IPS DF 6.9 (cell line): Measurements from ENCODE around the gene GPR107.
A peak's percentile ranks its signal among the peaks of the same experiment; 100 is the strongest.

Experiments used
- DNase-seq: peaks from one replicate; pipeline ENCODE4 v3.0.0-alpha.2; 2013; ENCODE audit warnings: low read depth, low spot score
- H3K27ac ChIP-seq: one replicate; pipeline ENCODE4 v1.5.1; 2013; ENCODE audit warnings: low read length, control low read depth
- H3K27me3 ChIP-seq: 2 replicates; pipeline ENCODE4 v1.6.1; 2013; ENCODE audit warnings: mild to moderate bottlenecking, low read length; ENCODE audit not compliant: control insufficient read depth, insufficient read depth
- H3K36me3 ChIP-seq: 2 replicates; pipeline ENCODE4 v1.6.1; 2013; ENCODE audit warnings: low read length; ENCODE audit not compliant: control insufficient read depth, insufficient read depth
- H3K4me1 ChIP-seq: 2 replicates; pipeline ENCODE4 v1.6.1; 2013; ENCODE audit warnings: low read length; ENCODE audit not compliant: control insufficient read depth, insufficient read depth
- H3K4me3 ChIP-seq: 2 replicates; pipeline ENCODE4 v1.5.1; 2013; ENCODE audit warnings: mild to moderate bottlenecking, low read length
- H3K9me3 ChIP-seq: 2 replicates; pipeline ENCODE4 v1.6.1; 2013; ENCODE audit warnings: low read length, inconsistent platforms; ENCODE audit not compliant: control insufficient read depth, insufficient read depth
- WGBS: extraction: QIAGEN DNeasy Blood & Tissue Kit; methylation state at CpG from one replicate; pipeline ENCODE4 v1.1.7; 2013; ENCODE audit warnings: mixed read lengths, missing lambda C conversion rate; ENCODE audit not compliant: insufficient read length, insufficient coverage; 5-methylcytosine and 5-hydroxymethylcytosine counted together

Gene GPR107

DNA sequence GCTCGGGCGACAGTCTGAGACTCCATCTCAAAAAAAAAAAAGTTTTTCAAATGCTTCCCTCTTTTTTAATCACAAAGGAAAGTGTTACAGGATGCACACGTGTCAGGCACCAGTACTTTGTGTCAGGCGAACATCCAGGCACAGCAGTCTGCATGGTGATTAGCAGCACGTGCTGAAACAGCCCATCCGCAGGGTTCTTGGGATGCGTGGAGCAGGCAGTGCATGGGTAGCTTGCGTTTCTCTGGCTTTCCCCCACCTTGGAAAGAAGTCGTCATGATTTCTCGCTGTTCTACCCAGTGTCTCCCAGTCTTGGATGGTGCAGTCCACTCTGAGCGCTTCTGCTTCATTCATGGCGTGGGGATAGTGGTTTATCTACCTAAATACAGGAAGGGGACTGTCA is 35.4 kb downstream of the GPR107 start:
- Histone ChIP-seq H3K4me1 (no peaks in the 10 kb centered on the region), H3K27me3 (no peaks in the 10 kb centered on the region), H3K36me3 (peaks cover 3% of the 10 kb centered on the region; the same call in 1 of the 2 replicates), H3K4me3 (no peak overlapping the region), H3K27ac (no peak overlapping the region), H3K9me3 (no peaks in the 10 kb centered on the region)
- no CpG with 5 or more reads among the region's 12 CpGs for WGBS
- no peak for DNase-seq

GRCh38 chr9:130090915-130091314 is 37.2 kb downstream of the GPR107 start:
- Histone ChIP-seq H3K27ac (no peak overlapping the region), H3K4me3 (no peak overlapping the region), H3K9me3 (no peaks in the 10 kb centered on the region), H3K36me3 (peaks cover 3% of the 10 kb centered on the region; the same call in 1 of the 2 replicates), H3K4me1 (no peaks in the 10 kb centered on the region), H3K27me3 (no peaks in the 10 kb centered on the region)
- no peak for DNase-seq
- WGBS = no CpG with 5 or more reads among the region's 3 CpGs

GRCh38 chr9:130092910-130093309 is 39.2 kb downstream of the GPR107 start:
- Histone ChIP-seq H3K4me1 (no peaks in the 10 kb centered on the region), H3K27me3 (no peaks in the 10 kb centered on the region), H3K27ac (no peak overlapping the region), H3K9me3 (no peaks in the 10 kb centered on the region), H3K4me3 (no peak overlapping the region), H3K36me3 (peaks cover 3% of the 10 kb centered on the region; the same call in 1 of the 2 replicates)
- no peak for DNase-seq
- no CpG with 5 or more reads among the region's 4 CpGs for WGBS

DNA sequence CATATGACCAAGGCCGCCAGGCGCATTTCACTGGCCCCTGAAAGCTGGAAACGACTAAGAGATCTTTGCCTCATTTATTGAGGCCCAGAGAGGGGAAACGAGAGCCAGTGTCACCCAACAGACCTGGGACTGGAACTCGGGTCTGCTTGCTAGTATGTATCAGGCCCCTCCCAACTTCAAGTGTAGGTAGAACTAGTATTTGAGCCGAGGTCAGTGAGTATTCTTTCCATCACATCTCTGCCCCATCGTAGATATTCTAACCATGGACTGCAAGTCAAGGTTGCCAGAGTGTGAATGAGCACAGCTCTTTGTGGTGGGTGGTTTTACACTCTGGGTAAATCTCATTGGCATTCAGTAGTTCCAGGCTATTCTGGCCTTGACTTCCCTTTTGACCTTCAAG is 42.2 kb downstream of the GPR107 start:
- no CpG with 5 or more reads among the region's 7 CpGs for WGBS
- Histone ChIP-seq H3K36me3 (peaks cover 5% of the 10 kb centered on the region; the same call in 1 of the 2 replicates), H3K27me3 (no peaks in the 10 kb centered on the region), H3K9me3 (no peaks in the 10 kb centered on the region), H3K27ac (no peak overlapping the region), H3K4me3 (no peak overlapping the region), H3K4me1 (no peaks in the 10 kb centered on the region)
- no peak for DNase-seq

DNA sequence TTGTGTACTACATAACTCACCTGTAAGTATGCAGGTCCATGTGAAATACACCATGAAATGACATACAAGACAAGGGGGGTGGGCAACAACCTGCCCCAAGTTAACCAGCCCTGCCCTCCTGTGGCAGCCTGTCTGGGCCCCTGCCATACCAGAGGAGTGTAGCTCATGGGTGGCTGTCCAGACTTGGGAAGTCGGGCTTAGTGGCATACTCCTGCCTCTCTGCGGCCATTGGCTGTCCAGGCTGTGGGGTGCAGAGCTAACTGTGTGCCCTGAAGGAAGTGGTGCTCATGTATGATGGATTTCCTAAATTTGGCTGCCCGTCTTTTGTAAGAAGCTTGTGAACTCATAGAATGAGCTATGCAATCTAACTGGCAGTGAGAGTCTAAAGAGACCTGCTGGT is 47.0 kb downstream of the GPR107 start:
- Histone ChIP-seq H3K9me3 (no peaks in the 10 kb centered on the region), H3K4me1 (no peaks in the 10 kb centered on the region), H3K27me3 (no peaks in the 10 kb centered on the region), H3K36me3 (peaks cover 13% of the 10 kb centered on the region; the same call in 1 of the 2 replicates), H3K27ac (no peak overlapping the region), H3K4me3 (no peak overlapping the region)
- DNase-seq = no peak
- WGBS = no CpG with 5 or more reads among the region's 3 CpGs

- H3K27ac ChIP-seq = no peak overlapping the region
- DNase-seq = no peak
- no peak overlapping the region for H3K4me3 ChIP-seq
- WGBS = no CpG with 5 or more reads among the region's 9 CpGs
- peaks cover 13% of the 10 kb centered on the region; the same call in 1 of the 2 replicates for H3K36me3 ChIP-seq
- no peaks in the 10 kb centered on the region for H3K4me1 ChIP-seq
- no peaks in the 10 kb centered on the region for H3K9me3 ChIP-seq
- no peaks in the 10 kb centered on the region for H3K27me3 ChIP-seq
Observed at GRCh38 chr9:130101915-130102314, 48.2 kb downstream of the GPR107 start.

DNA sequence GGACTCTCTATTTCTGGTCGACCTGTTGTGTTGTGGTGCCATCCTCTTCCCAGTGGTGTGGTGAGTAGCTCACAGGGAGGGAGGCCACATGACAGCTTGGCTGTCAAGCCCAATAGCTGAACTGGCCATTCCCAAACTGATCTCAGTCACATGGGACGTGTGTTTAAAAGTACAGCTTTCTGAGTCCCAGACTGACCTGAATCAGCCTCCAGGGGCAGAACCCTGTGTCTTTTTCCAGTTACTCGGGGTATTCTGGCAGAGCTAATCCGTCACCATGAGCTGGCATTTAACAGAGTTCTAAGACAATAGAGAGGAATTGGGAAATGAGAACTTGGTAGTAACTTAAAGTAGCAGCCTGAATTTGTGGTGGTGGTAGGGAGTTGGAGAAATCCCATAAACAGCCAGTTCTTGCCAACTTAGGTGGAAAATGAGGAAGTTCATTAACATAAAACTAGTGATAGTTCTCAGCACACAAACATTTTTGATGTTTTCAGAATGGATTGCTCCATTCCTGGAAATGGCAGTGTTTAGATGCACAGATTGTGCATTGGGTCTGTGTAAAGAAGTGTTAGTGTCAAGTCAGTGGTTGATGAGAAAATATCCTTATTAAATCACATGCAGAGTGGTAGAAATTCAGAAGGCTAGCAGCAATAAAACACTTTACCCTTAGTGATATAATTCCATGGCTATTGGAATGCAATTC is 50.9 kb downstream of the GPR107 start:
- Histone ChIP-seq H3K4me1 (no peaks in the 10 kb centered on the region), H3K27me3 (no peaks in the 10 kb centered on the region), H3K36me3 (peaks cover 13% of the 10 kb centered on the region; the same call in 1 of the 2 replicates), H3K9me3 (no peaks in the 10 kb centered on the region), H3K27ac (no peak overlapping the region), H3K4me3 (no peak overlapping the region)
- no CpG with 5 or more reads among the region's 4 CpGs for WGBS
- DNase-seq = no peak

GRCh38 chr9:130106860-130107233 is 53.1 kb downstream of the GPR107 start:
- WGBS = no CpG with 5 or more reads among the region's 2 CpGs
- H3K4me1 ChIP-seq = peaks cover 1% of the 10 kb centered on the region; the same call in 1 of the 2 replicates
- no peak overlapping the region for H3K27ac ChIP-seq
- no peaks in the 10 kb centered on the region for H3K27me3 ChIP-seq
- DNase-seq = no peak
- no peaks in the 10 kb centered on the region for H3K9me3 ChIP-seq
- H3K36me3 ChIP-seq = peaks cover 8% of the 10 kb centered on the region; the same call in 1 of the 2 replicates
- no peak overlapping the region for H3K4me3 ChIP-seq

DNA sequence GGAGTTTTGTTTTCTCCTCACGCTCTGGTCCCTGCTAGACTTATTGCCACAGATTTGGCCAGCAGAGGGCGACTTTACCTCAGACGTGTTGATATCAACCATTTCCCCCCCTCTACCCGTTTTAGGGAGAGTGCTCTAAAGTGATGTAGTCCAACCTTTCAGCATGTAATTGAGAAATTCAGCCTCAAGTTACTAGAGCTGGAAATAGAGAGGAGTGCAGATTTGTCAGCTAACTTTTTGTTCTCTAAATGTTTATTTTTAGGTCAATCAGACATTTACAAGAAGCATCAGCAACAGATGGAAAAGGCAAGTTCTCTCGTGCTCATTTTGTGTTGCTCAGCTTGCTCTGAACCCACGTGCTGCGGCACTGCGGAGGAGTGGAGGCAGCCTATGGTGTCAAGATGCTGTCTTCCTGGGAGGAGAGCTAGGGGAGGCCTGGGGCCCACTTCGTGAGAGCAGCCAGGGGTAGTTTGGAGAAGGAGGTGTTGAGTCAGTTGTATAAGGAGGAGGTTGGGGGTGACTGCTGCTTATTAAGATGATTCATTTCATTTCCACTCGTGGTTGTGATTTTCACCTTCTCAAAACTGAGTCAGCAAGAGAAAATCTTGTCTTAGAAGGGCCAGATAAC is 53.6 kb downstream of the GPR107 start:
- no peak overlapping the region for H3K27ac ChIP-seq
- no peaks in the 10 kb centered on the region for H3K9me3 ChIP-seq
- H3K4me3 ChIP-seq = no peak overlapping the region
- WGBS = no CpG with 5 or more reads among the region's 10 CpGs
- DNase-seq = peak; percentile 57
- H3K4me1 ChIP-seq = peaks cover 1% of the 10 kb centered on the region; the same call in 1 of the 2 replicates
- H3K27me3 ChIP-seq = no peaks in the 10 kb centered on the region
- peaks cover 8% of the 10 kb centered on the region; the same call in 1 of the 2 replicates for H3K36me3 ChIP-seq

DNA sequence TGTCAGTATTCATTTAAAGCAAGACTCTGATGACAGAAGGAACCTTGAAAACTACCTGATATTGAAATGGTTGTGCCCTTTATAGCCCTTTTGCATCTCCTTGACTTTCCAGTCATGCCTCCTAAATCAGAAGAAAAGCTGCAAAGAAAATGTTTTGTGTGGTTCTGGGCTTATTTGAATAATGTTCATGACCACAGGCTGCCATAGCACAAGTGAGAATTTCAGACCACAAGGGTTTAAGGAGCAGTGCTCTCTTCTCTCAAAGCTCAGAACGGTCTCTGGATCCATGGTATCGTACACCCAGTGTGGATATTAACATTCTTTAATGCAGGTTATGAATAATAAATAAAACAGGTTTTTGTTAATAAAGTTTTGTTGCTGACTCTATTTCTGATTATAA is 54.2 kb downstream of the GPR107 start:
- no peak for DNase-seq
- no peaks in the 10 kb centered on the region for H3K9me3 ChIP-seq
- H3K36me3 ChIP-seq = peaks cover 8% of the 10 kb centered on the region; the same call in 1 of the 2 replicates
- peaks cover 1% of the 10 kb centered on the region; the same call in 1 of the 2 replicates for H3K4me1 ChIP-seq
- H3K4me3 ChIP-seq = no peak overlapping the region
- no peaks in the 10 kb centered on the region for H3K27me3 ChIP-seq
- no CpG with 5 or more reads among the region's 2 CpGs for WGBS
- no peak overlapping the region for H3K27ac ChIP-seq
